Hepatocyte (in vitro differentiated cells): ENCODE results near the gene CCER1.

Source experiments
- EZH2 ChIP-seq: fragments of 200-600 bp; sonication (generic); IDR thresholded peaks from 2 replicates; pipeline ENCODE4 v1.6.1; 2016; ENCODE audit warnings: antibody characterized with exemption, mild to moderate bottlenecking, borderline replicate concordance
- TF ChIP-seq, protein P1 (sequence below): fragments of 200-600 bp; sonication (generic); IDR thresholded peaks from 2 replicates; pipeline ENCODE4 v1.5.1; 2016; ENCODE audit warnings: antibody characterized with exemption, mild to moderate bottlenecking; ENCODE audit not compliant: poor library complexity

DNA sequence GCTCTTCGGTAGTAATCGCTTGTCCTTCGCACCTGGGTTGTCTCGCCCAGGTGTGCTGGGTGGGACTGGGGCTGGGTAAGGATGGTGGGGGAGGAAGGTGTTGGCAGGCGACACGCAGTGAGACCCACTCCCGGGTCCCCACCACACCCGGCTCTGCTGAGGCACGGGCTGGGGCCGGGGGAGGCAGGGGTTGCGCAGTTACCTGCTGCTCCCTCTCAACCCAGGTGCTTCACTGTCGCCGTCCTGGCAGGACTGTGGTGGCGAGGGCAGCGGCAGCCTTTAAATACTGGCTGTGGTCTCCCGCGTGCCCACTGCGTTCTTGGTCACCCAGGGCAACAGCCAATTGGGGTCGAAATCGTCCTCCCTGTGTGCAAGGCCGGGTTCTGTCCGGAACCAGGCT lies at the start of gene CCER1:
- TF ChIP-seq EZH2: no peak
- TF ChIP-seq, protein P1, sequence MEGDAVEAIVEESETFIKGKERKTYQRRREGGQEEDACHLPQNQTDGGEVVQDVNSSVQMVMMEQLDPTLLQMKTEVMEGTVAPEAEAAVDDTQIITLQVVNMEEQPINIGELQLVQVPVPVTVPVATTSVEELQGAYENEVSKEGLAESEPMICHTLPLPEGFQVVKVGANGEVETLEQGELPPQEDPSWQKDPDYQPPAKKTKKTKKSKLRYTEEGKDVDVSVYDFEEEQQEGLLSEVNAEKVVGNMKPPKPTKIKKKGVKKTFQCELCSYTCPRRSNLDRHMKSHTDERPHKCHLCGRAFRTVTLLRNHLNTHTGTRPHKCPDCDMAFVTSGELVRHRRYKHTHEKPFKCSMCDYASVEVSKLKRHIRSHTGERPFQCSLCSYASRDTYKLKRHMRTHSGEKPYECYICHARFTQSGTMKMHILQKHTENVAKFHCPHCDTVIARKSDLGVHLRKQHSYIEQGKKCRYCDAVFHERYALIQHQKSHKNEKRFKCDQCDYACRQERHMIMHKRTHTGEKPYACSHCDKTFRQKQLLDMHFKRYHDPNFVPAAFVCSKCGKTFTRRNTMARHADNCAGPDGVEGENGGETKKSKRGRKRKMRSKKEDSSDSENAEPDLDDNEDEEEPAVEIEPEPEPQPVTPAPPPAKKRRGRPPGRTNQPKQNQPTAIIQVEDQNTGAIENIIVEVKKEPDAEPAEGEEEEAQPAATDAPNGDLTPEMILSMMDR: no peak
